ENCODE data around the gene MMP14. TPM values are rescaled to one million over a fixed set of nuclear protein-coding genes. Genes with fewer than 3 reads are reported as not detected.

Gene MMP14
- total and polyA plus RNA-seq, 9 of the 15 experiments (the other 6 are each of a cell fraction or from before 2014, with no cell fraction given), result 0.36 to 5.8 (median 1.3) TPM; not detected in 2

- TF ChIP-seq ARID4B (CRISPR knock-in tag; IDR thresholded peaks at IDR 0.05) (0 out of 2 replicates have a peak, but pooled peaks have one; percentile 49), MTA2 (IDR thresholded peaks at IDR 0.05; ENCODE audit: low read depth) (peak; percentile 22; the same call in 1 of the 2 replicates), ARID3A (IDR thresholded peaks at IDR 0.05; ENCODE audit: borderline replicate concordance, low read depth, low read length) (no peak), HMGN3 (IDR thresholded peaks at IDR 0.05; ENCODE audit: borderline replicate concordance, extremely low read depth, insufficient read length, low read depth, low read length) (no peak), MTA3 (IDR thresholded peaks at IDR 0.05; ENCODE audit: borderline replicate concordance) (peak; percentile 87; the same call in 1 of the 2 replicates), STAG1 (CRISPR knock-in tag; IDR thresholded peaks at IDR 0.05; ENCODE audit: borderline replicate concordance) (peak; percentile 92), MECOM (CRISPR knock-in tag; IDR thresholded peaks at IDR 0.05) (no peak), NR4A1 (CRISPR knock-in tag; IDR thresholded peaks at IDR 0.05) (0 out of 2 replicates have a peak, but pooled peaks have one; percentile 58), NR4A1 (tag; IDR thresholded peaks at IDR 0.05) (peak; percentile 55; the same call in 1 of the 2 replicates), SP1 (CRISPR knock-in tag; IDR thresholded peaks at IDR 0.05) (peak; percentile 44; the same call in 1 of the 2 replicates), TBP (optimal IDR thresholded peaks at IDR 0.05; ENCODE audit: low read depth, low read length) (peak; percentile 13), FOXO4 (CRISPR knock-in tag; IDR thresholded peaks at IDR 0.05) (peak; percentile 12; the same call in 1 of the 2 replicates), CAMTA2 (CRISPR knock-in tag; conservative IDR thresholded peaks at IDR 0.05) (no peak), CREM (IDR thresholded peaks at IDR 0.05; ENCODE audit: low read depth) (peak; percentile 36; the same call in 1 of the 2 replicates), TOE1 (IDR thresholded peaks at IDR 0.05; ENCODE audit: borderline replicate concordance) (peak; percentile 66; the same call in 1 of the 2 replicates), TOE1 (CRISPR knock-in tag; IDR thresholded peaks at IDR 0.05; ENCODE audit: borderline replicate concordance, low read depth) (no peak), BCOR (IDR thresholded peaks at IDR 0.05) (no peak), ZKSCAN1 (IDR thresholded peaks at IDR 0.05; ENCODE audit: low read depth, low read length) (peak; percentile 17; the same call in 1 of the 2 replicates), XRCC5 (IDR thresholded peaks at IDR 0.05; ENCODE audit: low read depth, low read length) (peak; percentile 88), RAD21 (CRISPR knock-in tag; conservative IDR thresholded peaks at IDR 0.05 in 1 of 2, IDR thresholded peaks at IDR 0.05 in 1 of 2) (peak; percentile 97 to 99)
Measured at GRCh38 chr14:22852940-22853767, 16.8 kb downstream of the MMP14 start (continued).

All from K562 (cell line).